Measurements from ENCODE around the gene SLC22A14.

DNA sequence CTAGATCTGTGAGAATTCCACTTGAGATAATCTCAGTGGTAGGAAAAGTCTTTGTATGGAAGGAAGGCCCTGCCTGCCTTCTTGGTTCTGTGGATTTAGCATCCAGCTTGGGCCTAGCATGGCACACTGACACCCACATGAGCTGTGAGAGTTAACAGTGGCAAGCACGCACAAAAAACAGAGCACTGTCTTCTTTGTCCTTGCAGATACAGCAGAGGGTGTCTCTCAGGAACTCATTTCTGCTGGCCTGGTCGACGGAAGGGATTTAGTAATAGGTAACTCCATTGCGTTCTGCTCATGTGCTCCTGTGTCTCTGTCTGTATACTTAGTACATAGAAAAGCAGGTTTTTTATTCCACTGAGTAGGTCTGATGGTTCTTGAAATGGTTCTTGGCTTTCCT, 30.9 kb upstream of the SLC22A14 start:
- no peak for TF ChIP-seq RAD21 (IDR thresholded peaks at IDR 0.05; ENCODE audit: low read depth)
- TF ChIP-seq, protein P1, sequence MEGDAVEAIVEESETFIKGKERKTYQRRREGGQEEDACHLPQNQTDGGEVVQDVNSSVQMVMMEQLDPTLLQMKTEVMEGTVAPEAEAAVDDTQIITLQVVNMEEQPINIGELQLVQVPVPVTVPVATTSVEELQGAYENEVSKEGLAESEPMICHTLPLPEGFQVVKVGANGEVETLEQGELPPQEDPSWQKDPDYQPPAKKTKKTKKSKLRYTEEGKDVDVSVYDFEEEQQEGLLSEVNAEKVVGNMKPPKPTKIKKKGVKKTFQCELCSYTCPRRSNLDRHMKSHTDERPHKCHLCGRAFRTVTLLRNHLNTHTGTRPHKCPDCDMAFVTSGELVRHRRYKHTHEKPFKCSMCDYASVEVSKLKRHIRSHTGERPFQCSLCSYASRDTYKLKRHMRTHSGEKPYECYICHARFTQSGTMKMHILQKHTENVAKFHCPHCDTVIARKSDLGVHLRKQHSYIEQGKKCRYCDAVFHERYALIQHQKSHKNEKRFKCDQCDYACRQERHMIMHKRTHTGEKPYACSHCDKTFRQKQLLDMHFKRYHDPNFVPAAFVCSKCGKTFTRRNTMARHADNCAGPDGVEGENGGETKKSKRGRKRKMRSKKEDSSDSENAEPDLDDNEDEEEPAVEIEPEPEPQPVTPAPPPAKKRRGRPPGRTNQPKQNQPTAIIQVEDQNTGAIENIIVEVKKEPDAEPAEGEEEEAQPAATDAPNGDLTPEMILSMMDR (IDR thresholded peaks at IDR 0.05 in 2 of 3, conservative IDR thresholded peaks at IDR 0.05 in 1 of 3; ENCODE audit: borderline replicate concordance in 1 of 3, insufficient read depth in 1 of 3, low read depth in 2 of 3, low read length in 2 of 3): no peak
- TF ChIP-seq ELF1 (IDR thresholded peaks at IDR 0.05; ENCODE audit: borderline replicate concordance, low read depth): no peak
- no peak for TF ChIP-seq POLR2A (IDR thresholded peaks at IDR 0.05; ENCODE audit: borderline replicate concordance, extremely low read depth, insufficient read depth, insufficient read length)
- TF ChIP-seq, protein P2, sequence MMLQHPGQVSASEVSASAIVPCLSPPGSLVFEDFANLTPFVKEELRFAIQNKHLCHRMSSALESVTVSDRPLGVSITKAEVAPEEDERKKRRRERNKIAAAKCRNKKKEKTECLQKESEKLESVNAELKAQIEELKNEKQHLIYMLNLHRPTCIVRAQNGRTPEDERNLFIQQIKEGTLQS (IDR thresholded peaks at IDR 0.05): no peak
- no peak for TF ChIP-seq EZH2phosphoT487 (IDR thresholded peaks at IDR 0.05; ENCODE audit: borderline replicate concordance)
- TF ChIP-seq, protein P3, sequence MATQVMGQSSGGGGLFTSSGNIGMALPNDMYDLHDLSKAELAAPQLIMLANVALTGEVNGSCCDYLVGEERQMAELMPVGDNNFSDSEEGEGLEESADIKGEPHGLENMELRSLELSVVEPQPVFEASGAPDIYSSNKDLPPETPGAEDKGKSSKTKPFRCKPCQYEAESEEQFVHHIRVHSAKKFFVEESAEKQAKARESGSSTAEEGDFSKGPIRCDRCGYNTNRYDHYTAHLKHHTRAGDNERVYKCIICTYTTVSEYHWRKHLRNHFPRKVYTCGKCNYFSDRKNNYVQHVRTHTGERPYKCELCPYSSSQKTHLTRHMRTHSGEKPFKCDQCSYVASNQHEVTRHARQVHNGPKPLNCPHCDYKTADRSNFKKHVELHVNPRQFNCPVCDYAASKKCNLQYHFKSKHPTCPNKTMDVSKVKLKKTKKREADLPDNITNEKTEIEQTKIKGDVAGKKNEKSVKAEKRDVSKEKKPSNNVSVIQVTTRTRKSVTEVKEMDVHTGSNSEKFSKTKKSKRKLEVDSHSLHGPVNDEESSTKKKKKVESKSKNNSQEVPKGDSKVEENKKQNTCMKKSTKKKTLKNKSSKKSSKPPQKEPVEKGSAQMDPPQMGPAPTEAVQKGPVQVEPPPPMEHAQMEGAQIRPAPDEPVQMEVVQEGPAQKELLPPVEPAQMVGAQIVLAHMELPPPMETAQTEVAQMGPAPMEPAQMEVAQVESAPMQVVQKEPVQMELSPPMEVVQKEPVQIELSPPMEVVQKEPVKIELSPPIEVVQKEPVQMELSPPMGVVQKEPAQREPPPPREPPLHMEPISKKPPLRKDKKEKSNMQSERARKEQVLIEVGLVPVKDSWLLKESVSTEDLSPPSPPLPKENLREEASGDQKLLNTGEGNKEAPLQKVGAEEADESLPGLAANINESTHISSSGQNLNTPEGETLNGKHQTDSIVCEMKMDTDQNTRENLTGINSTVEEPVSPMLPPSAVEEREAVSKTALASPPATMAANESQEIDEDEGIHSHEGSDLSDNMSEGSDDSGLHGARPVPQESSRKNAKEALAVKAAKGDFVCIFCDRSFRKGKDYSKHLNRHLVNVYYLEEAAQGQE (IDR thresholded peaks at IDR 0.05; ENCODE audit: low read depth): no peak
- TF ChIP-seq CEBPB (IDR thresholded peaks at IDR 0.05; ENCODE audit: low read depth): no peak
- TF ChIP-seq EZH2 (IDR thresholded peaks at IDR 0.05): no peak
